Type B pancreatic cell (in vitro differentiated cells): ENCODE measurements around the gene AJM1. TPM values are rescaled to one million over a fixed set of nuclear protein-coding genes. Genes with fewer than 3 reads are reported as not detected.
"Not testable (repeated sequence)": the region's sequence is repeated elsewhere in the genome, so short reads cannot be mapped to it uniquely, and the experiment has no call there.

Source experiments
- DNase-seq: peaks from one replicate; pipeline ENCODE4 v3.0.0; 2021; ENCODE audit warnings: mixed read lengths; ENCODE audit not compliant: unreplicated experiment; ENCODE audit errors: extremely low spot score
- H3K27ac Mint-ChIP-seq: 2 replicates; pipeline ENCODE4 v1.8.0; 2021; ENCODE audit warnings: mild to moderate bottlenecking, mixed read lengths
- H3K27me3 Mint-ChIP-seq: 2 replicates; pipeline ENCODE4 v1.8.0; 2021; ENCODE audit warnings: mixed read lengths
- H3K36me3 Mint-ChIP-seq: 2 replicates; pipeline ENCODE4 v1.8.0; 2021; ENCODE audit warnings: mixed read lengths
- H3K4me1 Mint-ChIP-seq: one replicate; pipeline ENCODE4 v1.8.0; 2021; ENCODE audit warnings: mixed read lengths; ENCODE audit not compliant: unreplicated experiment
- H3K4me3 Mint-ChIP-seq: 2 replicates; pipeline ENCODE4 v1.8.0; 2021; ENCODE audit warnings: mild to moderate bottlenecking, mixed read lengths
- H3K9me3 Mint-ChIP-seq: 2 replicates; pipeline ENCODE4 v1.8.0; 2021; ENCODE audit warnings: mixed read lengths
- total RNA-seq: library from RNA; stranded (reverse); gene quantifications from 2 replicates; pipeline ENCODE4 v1.2.1, GENCODE V29; 2021; ENCODE audit warnings: low replicate concordance
- TF ChIP-seq, protein P1 (sequence below): fragments of 200-600 bp; sonication (generic); conservative IDR thresholded peaks from 2 replicates; pipeline ENCODE4 v1.5.0; 2021; ENCODE audit warnings: antibody characterized with exemption, mild to moderate bottlenecking

Gene AJM1
- total RNA-seq, 1 donor from 2014 or later = 3.6 TPM

DNA sequence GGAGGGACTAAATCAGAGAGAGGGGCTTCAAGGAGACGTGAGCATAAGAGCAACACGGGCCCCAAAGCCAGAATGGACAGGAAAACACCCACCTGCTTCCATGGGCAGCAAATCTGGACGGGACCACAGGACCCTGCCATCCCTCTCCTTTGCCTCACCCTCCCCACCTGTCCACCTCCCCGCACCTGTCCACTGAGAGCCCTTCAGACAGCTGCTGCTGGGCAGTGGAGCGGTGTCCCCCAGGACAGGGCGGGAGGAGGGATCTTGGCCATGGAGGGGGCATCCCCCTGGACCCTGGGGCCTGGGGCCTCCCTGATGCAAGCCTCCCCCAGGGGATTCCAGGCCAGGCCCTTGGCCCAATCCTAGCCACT lies 43.6 kb upstream of the AJM1 start:
- TF ChIP-seq, protein P1, sequence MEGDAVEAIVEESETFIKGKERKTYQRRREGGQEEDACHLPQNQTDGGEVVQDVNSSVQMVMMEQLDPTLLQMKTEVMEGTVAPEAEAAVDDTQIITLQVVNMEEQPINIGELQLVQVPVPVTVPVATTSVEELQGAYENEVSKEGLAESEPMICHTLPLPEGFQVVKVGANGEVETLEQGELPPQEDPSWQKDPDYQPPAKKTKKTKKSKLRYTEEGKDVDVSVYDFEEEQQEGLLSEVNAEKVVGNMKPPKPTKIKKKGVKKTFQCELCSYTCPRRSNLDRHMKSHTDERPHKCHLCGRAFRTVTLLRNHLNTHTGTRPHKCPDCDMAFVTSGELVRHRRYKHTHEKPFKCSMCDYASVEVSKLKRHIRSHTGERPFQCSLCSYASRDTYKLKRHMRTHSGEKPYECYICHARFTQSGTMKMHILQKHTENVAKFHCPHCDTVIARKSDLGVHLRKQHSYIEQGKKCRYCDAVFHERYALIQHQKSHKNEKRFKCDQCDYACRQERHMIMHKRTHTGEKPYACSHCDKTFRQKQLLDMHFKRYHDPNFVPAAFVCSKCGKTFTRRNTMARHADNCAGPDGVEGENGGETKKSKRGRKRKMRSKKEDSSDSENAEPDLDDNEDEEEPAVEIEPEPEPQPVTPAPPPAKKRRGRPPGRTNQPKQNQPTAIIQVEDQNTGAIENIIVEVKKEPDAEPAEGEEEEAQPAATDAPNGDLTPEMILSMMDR = no peak
- no peak overlapping the region for H3K4me3 Mint-ChIP-seq

DNA sequence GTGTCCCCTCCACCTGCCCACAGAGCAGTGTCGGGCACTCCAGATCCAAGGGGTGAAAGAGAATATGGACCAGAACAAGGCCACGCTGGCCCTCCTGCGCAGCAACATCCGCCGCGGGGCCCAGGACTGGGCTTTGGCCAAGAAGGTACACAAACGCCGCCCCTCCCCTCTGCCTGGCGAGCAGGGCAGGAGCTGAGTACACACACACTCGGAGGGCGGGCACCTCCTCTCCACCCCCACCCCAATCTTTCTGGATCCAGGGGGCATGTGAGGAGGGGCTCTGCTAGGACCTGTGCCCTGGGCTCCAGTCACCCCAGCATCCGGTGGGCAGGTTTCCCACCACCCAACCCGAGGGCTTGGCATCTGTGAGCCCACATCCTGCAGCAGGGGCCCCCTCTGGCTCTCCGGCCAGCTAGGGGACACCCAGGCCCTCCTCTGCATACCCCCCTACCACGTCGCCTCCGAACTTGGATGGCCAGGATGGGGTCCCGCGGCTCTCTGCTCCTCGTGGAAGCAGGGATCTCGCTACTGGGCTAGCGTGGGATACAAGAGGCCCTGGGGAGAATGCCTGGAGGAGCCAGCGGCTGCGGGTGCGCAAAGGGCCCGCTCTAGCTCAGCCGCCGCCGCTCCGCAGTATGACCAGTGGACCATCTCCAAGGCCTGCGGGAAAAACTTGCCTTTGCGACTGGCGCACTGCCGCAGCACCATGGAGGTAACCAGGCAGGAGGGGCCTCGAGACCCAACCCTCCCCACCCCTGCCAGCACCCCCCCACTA lies 43.0 kb upstream of the AJM1 start:
- TF ChIP-seq, protein P1 = no peak
- Mint-ChIP-seq H3K27me3 (peaks cover 11% of the 10 kb centered on the region), H3K36me3 (no peaks in the 10 kb centered on the region), H3K27ac (no peak overlapping the region), H3K9me3 (no peaks in the 10 kb centered on the region), H3K4me3 (no peak overlapping the region), H3K4me1 (peaks cover 19% of the 10 kb centered on the region)
- no peak for DNase-seq

More for the DNA sequence above, 43.6 kb upstream of the AJM1 start:
- H3K27ac Mint-ChIP-seq = no peak overlapping the region
- DNase-seq = no peak
- no peaks in the 10 kb centered on the region for H3K9me3 Mint-ChIP-seq
- H3K27me3 Mint-ChIP-seq = peaks cover 11% of the 10 kb centered on the region
- no peaks in the 10 kb centered on the region for H3K36me3 Mint-ChIP-seq
- peaks cover 19% of the 10 kb centered on the region for H3K4me1 Mint-ChIP-seq

DNA sequence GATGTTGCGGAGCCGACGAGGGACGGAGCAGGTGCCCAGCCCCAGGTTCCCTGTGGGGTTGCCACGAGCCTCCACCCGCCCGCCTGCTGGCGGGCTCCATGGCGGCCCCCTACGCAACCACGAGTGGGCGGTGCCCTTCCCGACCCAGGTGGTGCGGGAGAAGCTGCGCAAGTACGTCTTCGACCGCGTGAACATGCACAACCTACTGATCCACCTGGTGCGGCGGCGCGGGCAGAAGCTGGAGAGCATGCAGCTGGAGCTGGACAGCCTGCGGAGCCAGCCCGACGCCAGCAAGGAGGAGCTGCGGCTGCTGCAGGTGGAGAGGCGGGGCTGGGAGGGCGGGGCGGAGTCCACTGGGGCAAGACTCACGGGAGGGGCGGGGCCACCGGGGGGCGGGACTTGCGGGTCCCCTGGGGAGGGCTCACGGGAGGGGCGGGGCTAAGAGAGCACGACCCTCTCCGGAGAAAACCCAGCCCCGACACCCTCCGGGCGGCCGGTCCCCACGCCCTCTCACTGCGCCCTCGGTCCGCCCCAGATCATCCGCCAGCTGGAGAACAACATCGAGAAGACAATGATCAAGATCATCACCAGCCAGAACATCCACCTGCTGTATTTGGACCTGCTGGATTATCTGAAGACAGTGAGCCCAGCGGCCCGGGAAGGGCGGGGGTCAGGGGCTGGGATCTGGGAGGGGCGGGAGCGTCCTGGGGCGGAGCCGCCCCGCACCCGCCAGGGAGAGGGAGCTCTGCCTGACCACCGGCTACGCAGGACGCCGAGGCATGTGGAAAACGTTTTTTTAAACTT lies 42.2 kb upstream of the AJM1 start:
- TF ChIP-seq, protein P1 = no peak
- peak overlapping the region; percentile 83 for H3K27ac Mint-ChIP-seq
- H3K9me3 Mint-ChIP-seq = no peaks in the 10 kb centered on the region
- DNase-seq = peak; percentile 81
- H3K4me1 Mint-ChIP-seq = peaks cover 19% of the 10 kb centered on the region
- peaks cover 11% of the 10 kb centered on the region for H3K27me3 Mint-ChIP-seq
- H3K4me3 Mint-ChIP-seq = peak overlapping the region; percentile 92
- no peaks in the 10 kb centered on the region for H3K36me3 Mint-ChIP-seq

DNA sequence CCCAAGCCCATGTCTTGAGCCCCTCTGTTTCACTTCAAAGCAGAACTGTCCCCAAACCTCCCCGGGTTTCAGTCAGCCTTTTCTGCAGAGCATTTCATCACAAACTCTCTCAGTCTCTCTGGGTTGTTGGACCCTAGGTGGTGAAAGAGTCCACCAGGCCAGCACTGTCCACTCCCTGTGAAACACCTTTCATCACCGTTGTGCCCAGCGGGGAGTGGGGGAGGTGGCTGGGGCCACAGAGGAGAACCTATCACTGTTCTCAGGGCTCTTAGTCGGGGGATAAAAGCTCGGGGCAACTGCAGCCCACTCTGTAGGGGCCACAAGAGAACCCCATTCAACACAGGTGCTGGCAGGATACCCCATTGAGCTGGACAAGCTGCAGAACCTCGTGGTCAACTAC lies 40.0 kb upstream of the AJM1 start:
- no peak for DNase-seq
- Mint-ChIP-seq H3K4me3 (no peak overlapping the region), H3K27ac (no peak overlapping the region), H3K27me3 (peaks cover 8% of the 10 kb centered on the region), H3K36me3 (no peaks in the 10 kb centered on the region), H3K4me1 (peaks cover 4% of the 10 kb centered on the region), H3K9me3 (no peaks in the 10 kb centered on the region)
- TF ChIP-seq, protein P1 = no peak

DNA sequence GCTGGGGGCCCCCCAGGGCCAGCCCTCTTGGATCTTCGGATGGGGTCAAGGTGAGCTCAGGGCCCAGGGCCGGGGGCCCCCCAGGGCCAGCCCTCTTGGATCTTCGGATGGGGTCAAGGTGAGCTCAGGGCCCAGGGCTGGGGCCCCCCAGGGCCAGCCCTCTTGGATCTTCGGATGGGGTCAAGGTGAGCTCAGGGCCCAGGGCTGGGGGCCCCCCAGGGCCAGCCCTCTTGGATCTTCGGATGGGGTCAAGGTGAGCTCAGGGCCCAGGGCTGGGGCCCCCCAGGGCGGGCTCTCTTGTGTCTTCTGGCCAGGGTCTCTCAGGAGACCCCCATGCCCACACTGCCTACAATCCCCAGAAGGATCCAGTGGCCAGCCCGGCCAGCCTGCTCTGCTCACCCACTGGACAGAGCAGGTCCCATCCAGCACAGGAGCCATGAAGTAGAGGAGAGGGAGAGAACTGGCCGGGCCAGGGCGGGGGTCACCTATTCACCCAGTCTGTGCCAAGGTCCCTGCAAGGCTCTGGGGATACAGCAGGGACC lies 39.2 kb upstream of the AJM1 start:
- DNase-seq, H3K36me3 Mint-ChIP-seq, H3K27me3 Mint-ChIP-seq, H3K9me3 Mint-ChIP-seq, H3K4me3 Mint-ChIP-seq, H3K27ac Mint-ChIP-seq, H3K4me1 Mint-ChIP-seq: not testable (repeated sequence)
